ENCODE results near the gene GDF9.

DNA sequence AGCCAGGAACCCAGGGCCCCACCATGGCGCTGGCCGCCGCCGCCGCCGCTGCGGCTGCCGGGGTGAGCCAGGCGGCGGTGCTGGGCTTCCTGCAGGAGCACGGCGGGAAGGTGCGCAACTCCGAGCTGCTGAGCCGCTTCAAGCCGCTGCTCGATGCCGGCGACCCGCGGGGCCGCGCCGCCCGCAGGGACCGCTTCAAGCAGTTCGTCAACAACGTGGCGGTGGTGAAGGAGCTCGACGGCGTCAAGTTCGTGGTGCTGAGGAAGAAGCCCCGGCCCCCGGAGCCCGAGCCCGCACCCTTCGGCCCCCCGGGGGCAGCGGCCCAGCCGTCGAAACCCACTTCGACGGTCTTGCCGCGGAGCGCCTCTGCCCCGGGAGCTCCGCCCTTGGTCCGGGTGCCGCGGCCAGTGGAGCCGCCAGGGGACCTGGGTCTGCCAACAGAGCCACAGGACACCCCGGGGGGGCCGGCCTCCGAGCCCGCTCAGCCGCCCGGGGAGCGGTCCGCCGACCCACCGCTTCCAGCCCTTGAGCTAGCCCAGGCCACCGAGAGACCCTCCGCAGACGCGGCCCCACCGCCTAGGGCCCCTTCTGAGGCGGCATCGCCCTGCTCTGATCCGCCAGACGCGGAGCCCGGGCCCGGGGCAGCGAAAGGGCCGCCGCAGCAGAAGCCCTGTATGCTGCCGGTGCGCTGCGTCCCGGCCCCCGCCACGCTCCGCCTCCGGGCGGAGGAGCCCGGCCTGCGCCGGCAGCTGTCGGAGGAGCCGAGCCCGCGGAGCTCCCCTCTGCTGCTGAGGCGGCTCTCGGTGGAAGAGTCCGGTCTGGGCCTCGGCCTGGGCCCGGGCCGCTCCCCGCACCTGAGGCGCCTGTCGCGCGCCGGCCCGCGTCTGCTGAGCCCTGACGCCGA lies 52.4 kb downstream of the GDF9 start:
- TF ChIP-seq GABPB1 (CRISPR knock-in tag; IDR thresholded peaks at IDR 0.05): no peak
- TF ChIP-seq, protein P1, sequence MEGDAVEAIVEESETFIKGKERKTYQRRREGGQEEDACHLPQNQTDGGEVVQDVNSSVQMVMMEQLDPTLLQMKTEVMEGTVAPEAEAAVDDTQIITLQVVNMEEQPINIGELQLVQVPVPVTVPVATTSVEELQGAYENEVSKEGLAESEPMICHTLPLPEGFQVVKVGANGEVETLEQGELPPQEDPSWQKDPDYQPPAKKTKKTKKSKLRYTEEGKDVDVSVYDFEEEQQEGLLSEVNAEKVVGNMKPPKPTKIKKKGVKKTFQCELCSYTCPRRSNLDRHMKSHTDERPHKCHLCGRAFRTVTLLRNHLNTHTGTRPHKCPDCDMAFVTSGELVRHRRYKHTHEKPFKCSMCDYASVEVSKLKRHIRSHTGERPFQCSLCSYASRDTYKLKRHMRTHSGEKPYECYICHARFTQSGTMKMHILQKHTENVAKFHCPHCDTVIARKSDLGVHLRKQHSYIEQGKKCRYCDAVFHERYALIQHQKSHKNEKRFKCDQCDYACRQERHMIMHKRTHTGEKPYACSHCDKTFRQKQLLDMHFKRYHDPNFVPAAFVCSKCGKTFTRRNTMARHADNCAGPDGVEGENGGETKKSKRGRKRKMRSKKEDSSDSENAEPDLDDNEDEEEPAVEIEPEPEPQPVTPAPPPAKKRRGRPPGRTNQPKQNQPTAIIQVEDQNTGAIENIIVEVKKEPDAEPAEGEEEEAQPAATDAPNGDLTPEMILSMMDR (IDR thresholded peaks at IDR 0.05): no peak
- TF ChIP-seq TEAD1 (CRISPR knock-in tag; IDR thresholded peaks at IDR 0.05): no peak
- TF ChIP-seq ZNF416 (CRISPR knock-in tag; IDR thresholded peaks at IDR 0.05): no peak
- TF ChIP-seq ZBTB43 (CRISPR knock-in tag; IDR thresholded peaks at IDR 0.05): no peak
- no peak for TF ChIP-seq CREM (CRISPR knock-in tag; IDR thresholded peaks at IDR 0.05)
- TF ChIP-seq, protein P2, sequence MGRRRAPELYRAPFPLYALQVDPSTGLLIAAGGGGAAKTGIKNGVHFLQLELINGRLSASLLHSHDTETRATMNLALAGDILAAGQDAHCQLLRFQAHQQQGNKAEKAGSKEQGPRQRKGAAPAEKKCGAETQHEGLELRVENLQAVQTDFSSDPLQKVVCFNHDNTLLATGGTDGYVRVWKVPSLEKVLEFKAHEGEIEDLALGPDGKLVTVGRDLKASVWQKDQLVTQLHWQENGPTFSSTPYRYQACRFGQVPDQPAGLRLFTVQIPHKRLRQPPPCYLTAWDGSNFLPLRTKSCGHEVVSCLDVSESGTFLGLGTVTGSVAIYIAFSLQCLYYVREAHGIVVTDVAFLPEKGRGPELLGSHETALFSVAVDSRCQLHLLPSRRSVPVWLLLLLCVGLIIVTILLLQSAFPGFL (CRISPR knock-in tag; IDR thresholded peaks at IDR 0.05; ENCODE audit: borderline replicate concordance): no peak
- no peak for TF ChIP-seq ZNF263 (CRISPR knock-in tag; IDR thresholded peaks at IDR 0.05; ENCODE audit: low read depth)
- no peak for TF ChIP-seq ZBTB21 (CRISPR knock-in tag; IDR thresholded peaks at IDR 0.05; ENCODE audit: borderline replicate concordance)
